ENCODE data around the gene PHF24.
"Not testable (repeated sequence)": the region's sequence is repeated elsewhere in the genome, so short reads cannot be mapped to it uniquely, and the experiment has no call there.

Gene PHF24

GRCh38 chr9:34998266-34998665 is 40.2 kb downstream of the PHF24 start:
- DNase-seq, result no peak

- DNase-seq, result no peak
Observed at GRCh38 chr9:34999576-34999975, 41.5 kb downstream of the PHF24 start.

- no peak for DNase-seq
Observed at GRCh38 chr9:35000535-35001284, 42.6 kb downstream of the PHF24 start.

GRCh38 chr9:35001285-35001677 is 43.2 kb downstream of the PHF24 start:
- DNase-seq, result no peak

GRCh38 chr9:35001803-35002502 is 43.9 kb downstream of the PHF24 start:
- DNase-seq, result no peak

- DNase-seq, result no peak
Observed at GRCh38 chr9:35002623-35003022, 44.5 kb downstream of the PHF24 start.

- not testable (repeated sequence) for DNase-seq
Observed at GRCh38 chr9:35004299-35004698, 46.2 kb downstream of the PHF24 start.

GRCh38 chr9:35010351-35010958 is 52.4 kb downstream of the PHF24 start:
- no peak for DNase-seq

GRCh38 chr9:35014517-35014916 is 56.4 kb downstream of the PHF24 start:
- DNase-seq, result no peak

- not testable (repeated sequence) for DNase-seq
Observed at GRCh38 chr9:35023443-35023842, 65.4 kb downstream of the PHF24 start.

- no peak for DNase-seq
Observed at GRCh38 chr9:35026671-35027070, 68.6 kb downstream of the PHF24 start.

- DNase-seq, result no peak
Observed at GRCh38 chr9:35027374-35027773, 69.3 kb downstream of the PHF24 start.

GRCh38 chr9:35027860-35028259 is 69.8 kb downstream of the PHF24 start:
- DNase-seq, result no peak

- no peak for DNase-seq
Observed at GRCh38 chr9:35028341-35028740, 70.3 kb downstream of the PHF24 start.

- no peak for DNase-seq
Observed at GRCh38 chr9:35029241-35029640, 71.2 kb downstream of the PHF24 start.

GRCh38 chr9:35029852-35030251 is 71.8 kb downstream of the PHF24 start:
- DNase-seq, result no peak
